ENCODE results near the gene NGFR.
A peak's percentile ranks its signal among the peaks of the same experiment; 100 is the strongest.
"Not testable (repeated sequence)": the region's sequence is repeated elsewhere in the genome, so short reads cannot be mapped to it uniquely, and the experiment has no call there.

NGFR gene

GRCh38 chr17:49547566-49547965 lies 52.5 kb downstream of the NGFR start:
- no peak for DNase-seq

GRCh38 chr17:49548051-49548505 lies 53.0 kb downstream of the NGFR start:
- DNase-seq: no peak

GRCh38 chr17:49548506-49549310 lies 53.6 kb downstream of the NGFR start:
- DNase-seq: no peak

- DNase-seq: no peak
Measured at GRCh38 chr17:49549311-49549605, 54.2 kb downstream of the NGFR start.

GRCh38 chr17:49549691-49550678 lies 54.9 kb downstream of the NGFR start:
- no peak for DNase-seq

- DNase-seq: not testable (repeated sequence)
Measured at GRCh38 chr17:49550764-49551163, 55.7 kb downstream of the NGFR start.

- no peak for DNase-seq
Measured at GRCh38 chr17:49551221-49552069, 56.4 kb downstream of the NGFR start.

GRCh38 chr17:49552070-49552751 lies 57.1 kb downstream of the NGFR start:
- DNase-seq: no peak

GRCh38 chr17:49553676-49554335 lies 58.7 kb downstream of the NGFR start:
- DNase-seq: no peak

- no peak for DNase-seq
Measured at GRCh38 chr17:49554694-49555494, 59.8 kb downstream of the NGFR start.

GRCh38 chr17:49555495-49556222 lies 60.6 kb downstream of the NGFR start:
- no peak for DNase-seq

- peak; percentile 68 for DNase-seq
Measured at GRCh38 chr17:49556223-49556943, 61.3 kb downstream of the NGFR start.

GRCh38 chr17:49557312-49558024 lies 62.4 kb downstream of the NGFR start:
- DNase-seq: peak; percentile 7
